IPS-15b (cell line): ENCODE measurements around the gene KLF16.

Experiments used
- H3K27me3 ChIP-seq: one replicate; pipeline ENCODE4 v1.6.1; 2013; ENCODE audit warnings: low read length; ENCODE audit not compliant: control insufficient read depth, insufficient read depth
- H3K36me3 ChIP-seq: one replicate; pipeline ENCODE4 v1.6.1; 2013; ENCODE audit warnings: low read length; ENCODE audit not compliant: control insufficient read depth, insufficient read depth
- H3K4me1 ChIP-seq: one replicate; pipeline ENCODE4 v1.6.1; 2013; ENCODE audit warnings: mild to moderate bottlenecking, low read length; ENCODE audit not compliant: control insufficient read depth, insufficient read depth
- H3K4me3 ChIP-seq: one replicate; pipeline ENCODE4 v1.5.1; 2013; ENCODE audit warnings: low read depth, low read length
- H3K9ac ChIP-seq: one replicate; pipeline ENCODE4 v1.6.1; 2013; ENCODE audit warnings: low read depth, mild to moderate bottlenecking, low read length
- H3K9me3 ChIP-seq: one replicate; pipeline ENCODE4 v1.6.1; 2013; ENCODE audit warnings: mild to moderate bottlenecking, low read length; ENCODE audit not compliant: control insufficient read depth, insufficient read depth

Gene KLF16

DNA sequence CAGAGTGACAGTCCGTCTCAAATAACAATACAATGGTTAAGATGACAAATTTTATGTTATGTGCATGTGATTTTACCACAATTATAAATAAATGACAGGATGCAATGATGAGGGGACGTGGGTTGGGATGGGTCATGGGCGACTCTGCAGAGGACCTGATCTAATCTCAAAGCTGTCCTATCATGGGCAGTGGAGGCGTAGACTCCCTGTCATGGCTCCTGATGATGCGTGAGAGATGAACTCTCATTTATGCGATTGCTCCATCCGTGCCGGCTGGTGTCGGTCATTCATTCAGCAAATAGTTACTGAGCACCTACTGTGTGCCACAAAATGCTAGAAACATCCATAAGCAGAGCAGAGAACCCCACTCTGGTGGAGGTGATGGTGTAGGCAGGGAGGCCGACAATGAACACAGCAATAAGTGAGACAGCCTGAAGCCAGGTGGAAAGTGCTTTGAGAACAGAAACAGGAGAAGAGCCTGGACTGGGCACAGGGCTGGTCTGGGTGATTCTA lies 13.4 kb downstream of the KLF16 start:
- H3K9ac ChIP-seq, result no peak overlapping the region
- H3K4me3 ChIP-seq, result no peak overlapping the region
- H3K9me3 ChIP-seq, result no peaks in the 10 kb centered on the region
- H3K4me1 ChIP-seq, result no peaks in the 10 kb centered on the region
- no peaks in the 10 kb centered on the region for H3K27me3 ChIP-seq
- peaks cover 3% of the 10 kb centered on the region for H3K36me3 ChIP-seq

DNA sequence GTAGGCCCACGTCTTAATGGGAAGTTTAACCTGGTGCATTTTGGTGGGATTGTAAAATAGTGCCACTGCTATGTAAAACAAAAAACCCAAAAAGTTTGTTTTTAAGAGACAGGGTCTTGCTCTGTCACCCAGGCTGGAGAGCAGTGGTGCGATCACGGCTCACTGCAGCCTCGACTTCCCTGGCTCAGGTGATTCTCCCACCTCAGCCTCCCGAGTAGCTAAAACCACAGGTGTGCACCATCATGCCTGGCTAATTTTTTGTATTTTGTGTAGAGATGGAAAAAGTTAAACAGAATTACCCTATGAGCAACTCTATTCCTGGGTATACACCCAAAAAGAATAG lies 14.3 kb downstream of the KLF16 start:
- no peak overlapping the region for H3K9ac ChIP-seq
- H3K9me3 ChIP-seq, result no peaks in the 10 kb centered on the region
- peaks cover 1% of the 10 kb centered on the region for H3K36me3 ChIP-seq
- H3K4me1 ChIP-seq, result no peaks in the 10 kb centered on the region
- peak overlapping the region; percentile 91 for H3K4me3 ChIP-seq
- H3K27me3 ChIP-seq, result no peaks in the 10 kb centered on the region

DNA sequence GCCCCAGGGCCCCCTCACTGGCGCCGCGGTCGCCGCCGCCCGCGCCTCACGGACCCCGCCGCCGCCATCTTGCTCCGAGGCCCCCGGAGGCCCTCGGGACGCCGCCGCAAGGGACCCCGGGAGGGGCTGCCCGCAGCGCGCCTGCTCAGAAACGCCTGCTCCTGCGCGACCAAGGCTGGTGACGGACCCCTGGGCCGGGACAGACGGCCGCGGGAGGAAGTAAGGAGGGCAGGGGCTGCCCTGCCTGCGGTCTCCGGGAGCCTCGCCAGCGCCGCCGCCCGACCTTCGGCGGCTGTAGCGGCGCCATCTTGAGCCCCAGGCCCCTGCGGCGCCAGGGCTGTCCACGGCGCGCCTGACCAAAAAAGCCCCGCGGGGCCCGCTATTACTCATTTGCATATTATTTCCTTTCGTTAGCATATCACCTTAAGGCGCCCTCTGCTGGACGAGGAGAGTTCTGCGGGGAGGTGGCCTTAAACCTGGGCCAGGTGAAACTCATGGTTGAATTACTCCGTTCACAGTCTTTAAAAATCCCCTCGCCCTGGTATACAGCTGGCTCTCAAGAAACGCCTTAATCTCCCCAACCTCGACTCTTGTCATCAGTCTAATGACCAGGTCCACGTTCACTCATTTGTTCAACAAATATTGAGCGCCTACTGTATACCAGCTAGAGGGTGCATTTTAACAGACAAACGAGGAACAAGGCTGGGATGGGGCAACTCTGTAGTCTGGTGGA lies 14.8 kb downstream of the KLF16 start, which contains the start of gene REXO1:
REXO1 (minus strand) TSS at position 85 of the 733 bp plus-strand sequence. CDS start 125 bp downstream, outside the sequence.
- Histone ChIP-seq H3K9ac (peak within 1 kb of the TSS; percentile 98), H3K4me1 (no peaks in the 10 kb centered on the region), H3K9me3 (no peaks in the 10 kb centered on the region), H3K27me3 (no peaks in the 10 kb centered on the region), H3K4me3 (peak within 1 kb of the TSS; percentile 91), H3K36me3 (no peaks in the 10 kb centered on the region)

DNA sequence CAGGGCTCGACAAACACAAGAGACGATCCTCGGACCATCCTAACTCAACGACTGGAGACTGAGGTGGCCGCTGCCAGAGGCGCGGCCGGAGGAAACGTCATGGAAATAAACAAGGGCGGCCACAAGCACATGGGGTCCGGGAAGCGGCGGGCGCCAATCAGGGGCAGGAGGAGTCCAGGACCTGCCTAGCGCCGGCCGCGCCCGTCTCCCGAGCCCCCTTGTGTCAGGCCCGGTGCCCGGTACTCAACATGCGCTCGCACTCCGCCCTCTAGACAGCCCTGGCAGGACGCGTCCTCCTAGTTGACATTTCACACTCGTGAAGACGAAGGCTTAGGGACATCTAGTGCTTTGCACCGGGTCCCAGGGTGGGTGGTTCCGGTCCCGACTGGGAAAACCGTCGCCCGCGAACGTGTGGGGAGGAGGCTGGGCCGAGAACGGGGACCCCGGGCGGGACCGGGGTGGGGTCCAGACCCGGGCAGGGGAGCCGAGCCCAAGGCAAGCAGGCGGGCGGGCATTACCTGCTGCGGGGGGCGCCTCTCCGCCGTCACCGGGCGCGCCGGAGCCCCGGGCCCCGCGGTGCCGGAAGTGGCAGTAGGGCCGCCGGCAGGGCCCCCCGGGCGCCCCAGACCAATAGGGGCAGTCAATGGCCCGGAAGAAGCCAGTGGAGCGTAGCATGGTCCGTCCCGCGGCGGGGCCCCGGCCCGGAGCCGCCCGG lies 15.5 kb downstream of the KLF16 start:
- Histone ChIP-seq H3K36me3 (no peaks in the 10 kb centered on the region), H3K27me3 (no peaks in the 10 kb centered on the region), H3K4me1 (no peaks in the 10 kb centered on the region), H3K9me3 (no peaks in the 10 kb centered on the region), H3K9ac (peak overlapping the region; percentile 98), H3K4me3 (peak overlapping the region; percentile 91)

DNA sequence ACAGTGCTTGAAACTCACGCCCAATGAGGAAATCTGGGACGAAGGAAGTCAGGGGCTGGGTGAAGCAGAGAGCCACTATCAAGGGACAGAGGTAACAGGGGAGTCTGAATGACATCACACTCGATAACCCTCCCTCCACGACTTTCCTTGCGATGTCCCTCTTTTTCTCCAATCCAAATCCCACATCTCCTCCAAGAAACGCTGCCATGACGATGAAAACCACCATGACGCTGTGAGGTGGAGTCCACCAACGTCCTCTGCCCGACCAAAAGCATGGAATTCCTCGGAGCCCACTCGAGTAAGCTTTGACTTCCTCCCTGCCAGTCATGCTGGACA lies 16.1 kb downstream of the KLF16 start:
- Histone ChIP-seq H3K4me1 (no peaks in the 10 kb centered on the region), H3K27me3 (no peaks in the 10 kb centered on the region), H3K36me3 (no peaks in the 10 kb centered on the region), H3K9me3 (no peaks in the 10 kb centered on the region), H3K9ac (peak overlapping the region; percentile 98), H3K4me3 (peak overlapping the region; percentile 91)

DNA sequence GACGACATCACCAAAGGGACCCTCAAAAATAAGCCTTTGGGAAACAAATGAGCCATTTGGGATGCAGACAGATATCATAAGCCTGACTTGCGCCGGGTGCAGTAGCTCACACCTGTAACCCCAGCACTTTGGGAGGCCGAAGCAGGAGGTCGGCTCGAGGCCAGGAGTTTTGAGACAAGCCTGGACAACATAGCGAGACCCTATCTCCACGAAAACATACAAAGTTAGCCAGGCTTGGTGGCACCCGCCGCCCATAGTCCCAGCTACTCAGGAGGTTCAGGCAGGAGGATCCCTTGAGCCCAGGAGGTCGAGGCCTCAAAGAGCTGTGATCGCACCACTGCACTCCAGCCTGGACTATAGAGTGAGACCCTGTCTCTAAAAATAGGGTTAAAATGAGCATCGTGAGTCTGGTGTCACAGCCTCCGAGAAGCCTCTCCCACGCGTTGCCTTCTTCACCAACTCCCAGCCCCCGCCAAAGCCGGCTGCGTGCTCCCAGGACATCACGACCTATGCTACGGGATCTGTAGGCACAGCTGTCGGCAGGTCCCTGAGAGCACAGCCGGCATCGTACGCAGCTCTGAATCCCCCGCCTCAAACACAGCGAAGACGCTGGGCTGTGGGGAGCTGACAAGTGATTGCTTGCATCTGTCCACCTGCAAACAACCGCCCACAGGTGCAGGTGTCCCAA lies 16.7 kb downstream of the KLF16 start:
- H3K4me3 ChIP-seq, result peak overlapping the region; percentile 91
- H3K9me3 ChIP-seq, result no peaks in the 10 kb centered on the region
- no peaks in the 10 kb centered on the region for H3K4me1 ChIP-seq
- no peaks in the 10 kb centered on the region for H3K36me3 ChIP-seq
- H3K27me3 ChIP-seq, result no peaks in the 10 kb centered on the region
- peak overlapping the region; percentile 98 for H3K9ac ChIP-seq

DNA sequence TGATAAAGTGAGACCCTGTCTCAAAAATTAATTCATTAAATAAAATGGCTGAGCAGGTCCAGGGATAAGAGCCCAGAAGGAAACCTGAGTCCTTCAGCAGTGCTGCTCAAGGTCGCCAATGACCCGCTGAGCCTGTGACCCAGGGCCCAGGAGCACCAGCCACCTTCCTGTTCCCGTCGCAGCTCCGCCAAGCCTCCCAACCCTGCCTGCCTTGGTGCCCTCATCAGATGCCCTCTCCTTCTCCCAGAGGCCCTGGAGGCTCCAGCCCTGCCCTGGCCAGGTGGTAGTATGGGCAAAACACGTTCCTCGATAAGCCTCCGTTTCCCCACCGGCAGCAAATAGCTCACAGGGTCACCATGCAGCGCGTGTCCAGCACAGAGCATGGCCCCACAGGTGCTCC lies 17.7 kb downstream of the KLF16 start:
- no peaks in the 10 kb centered on the region for H3K27me3 ChIP-seq
- no peak overlapping the region for H3K9ac ChIP-seq
- H3K4me1 ChIP-seq, result no peaks in the 10 kb centered on the region
- no peak overlapping the region for H3K4me3 ChIP-seq
- H3K9me3 ChIP-seq, result no peaks in the 10 kb centered on the region
- H3K36me3 ChIP-seq, result no peaks in the 10 kb centered on the region

DNA sequence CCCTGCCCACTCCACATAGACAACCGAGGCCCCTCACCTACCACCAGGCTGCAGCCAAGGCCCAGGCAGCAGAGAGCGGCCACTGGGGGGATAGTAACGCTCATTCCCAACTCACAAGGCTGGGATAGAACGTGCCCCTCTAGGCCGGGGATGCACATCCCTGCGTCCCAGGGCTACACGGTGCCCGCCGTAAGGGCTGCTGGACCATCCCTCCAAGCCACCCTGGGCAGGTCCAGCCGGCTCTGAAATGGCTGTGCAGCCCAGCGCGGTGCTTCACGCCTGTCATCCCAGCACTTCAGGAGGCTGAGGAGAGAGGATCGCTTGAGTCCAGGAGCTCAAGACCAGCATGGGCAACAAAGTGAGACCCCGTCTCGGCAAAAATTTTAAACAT lies 18.3 kb downstream of the KLF16 start:
- H3K9me3 ChIP-seq, result no peaks in the 10 kb centered on the region
- H3K27me3 ChIP-seq, result no peaks in the 10 kb centered on the region
- H3K4me3 ChIP-seq, result no peak overlapping the region
- H3K36me3 ChIP-seq, result no peaks in the 10 kb centered on the region
- H3K9ac ChIP-seq, result no peak overlapping the region
- H3K4me1 ChIP-seq, result no peaks in the 10 kb centered on the region

DNA sequence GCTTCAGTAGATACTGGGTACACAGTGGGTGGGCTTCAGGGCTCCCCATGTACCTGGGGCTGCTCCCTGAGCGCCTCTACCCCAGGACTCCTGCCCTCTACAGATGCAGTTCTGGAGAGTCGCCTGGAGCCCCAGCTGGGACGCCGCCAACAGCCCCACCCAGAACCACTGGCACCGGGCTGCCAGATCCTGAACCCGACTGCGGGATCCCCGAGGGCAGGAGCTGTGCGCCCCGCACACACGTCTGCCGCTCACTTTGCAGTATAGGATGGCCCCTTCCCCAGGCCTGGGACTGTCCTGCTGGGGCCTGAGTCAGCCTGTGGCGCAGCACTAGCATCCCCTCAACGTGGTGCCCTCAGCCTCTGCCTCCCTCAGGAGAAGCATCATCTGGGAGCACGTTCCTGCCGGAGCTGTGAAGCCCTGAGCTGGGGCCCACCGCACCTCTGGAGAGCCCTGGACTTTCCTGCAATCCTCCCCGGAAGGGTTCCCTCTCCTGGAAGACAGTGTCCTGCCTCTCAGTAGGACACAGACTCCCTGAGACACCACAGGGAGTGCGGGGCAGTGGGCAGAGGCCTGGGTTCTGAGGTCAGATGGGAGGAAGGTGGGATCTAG lies 18.8 kb downstream of the KLF16 start:
- H3K36me3 ChIP-seq, result peaks cover 3% of the 10 kb centered on the region
- no peak overlapping the region for H3K9ac ChIP-seq
- no peaks in the 10 kb centered on the region for H3K27me3 ChIP-seq
- H3K4me3 ChIP-seq, result no peak overlapping the region
- H3K9me3 ChIP-seq, result no peaks in the 10 kb centered on the region
- H3K4me1 ChIP-seq, result no peaks in the 10 kb centered on the region

DNA sequence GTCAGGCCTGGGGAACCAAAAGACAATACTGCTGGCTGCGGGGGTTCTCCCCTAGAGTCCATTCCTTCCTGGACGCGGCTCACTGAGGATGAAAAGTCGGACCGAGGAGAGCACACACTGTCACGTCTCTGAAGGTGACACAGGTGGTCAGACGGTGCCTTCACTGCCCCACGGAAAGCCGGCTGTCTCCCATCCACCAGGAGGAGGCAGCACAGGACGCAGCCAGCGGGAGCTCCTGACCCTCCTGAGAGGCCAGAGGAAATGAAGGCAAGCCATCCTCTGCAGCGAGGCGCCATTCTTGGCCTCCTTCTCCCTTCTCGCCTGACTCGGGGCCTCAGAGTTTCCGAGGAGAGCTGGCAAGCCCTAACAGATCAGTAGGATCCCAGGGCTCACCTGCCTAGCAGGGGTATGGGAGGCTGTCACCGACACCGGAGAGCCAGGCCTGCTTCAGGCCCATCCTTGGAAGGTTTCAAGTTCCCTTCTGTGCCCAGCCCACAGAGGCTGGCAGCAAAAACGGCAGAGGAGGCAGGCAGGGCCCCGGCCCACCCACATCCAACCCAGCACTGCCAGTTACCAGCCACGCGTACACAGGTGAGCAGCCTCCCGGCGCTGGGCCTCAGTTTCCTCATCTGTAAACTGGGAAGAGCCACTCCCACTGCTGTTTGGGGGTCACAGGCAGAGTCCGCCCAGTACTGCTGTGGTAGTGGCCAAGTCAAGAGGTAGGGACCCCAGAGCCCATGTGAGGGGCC lies 19.6 kb downstream of the KLF16 start:
- H3K27me3 ChIP-seq, result no peaks in the 10 kb centered on the region
- peaks cover 4% of the 10 kb centered on the region for H3K36me3 ChIP-seq
- no peaks in the 10 kb centered on the region for H3K9me3 ChIP-seq
- H3K9ac ChIP-seq, result no peak overlapping the region
- no peaks in the 10 kb centered on the region for H3K4me1 ChIP-seq
- H3K4me3 ChIP-seq, result no peak overlapping the region

DNA sequence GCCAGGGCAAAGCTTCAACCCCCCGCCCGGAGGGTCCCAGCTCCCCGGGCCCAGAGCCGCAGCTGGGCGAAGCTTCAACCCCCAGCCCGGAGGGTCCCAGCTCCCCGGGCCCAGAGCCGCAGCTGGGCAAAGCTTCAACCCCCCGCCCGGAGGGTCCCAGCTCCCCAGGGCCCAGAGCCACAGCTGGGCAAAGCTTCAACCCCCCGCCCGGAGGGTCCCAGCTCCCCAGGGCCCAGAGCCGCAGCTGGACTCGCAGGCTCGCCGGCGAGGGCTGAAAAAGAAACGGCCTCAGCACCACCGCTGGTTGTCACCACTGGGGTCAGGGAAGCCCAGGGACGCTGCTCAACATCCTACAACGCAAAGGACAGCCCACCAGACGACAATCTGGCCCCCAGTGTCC lies 20.3 kb downstream of the KLF16 start:
- Histone ChIP-seq H3K4me3 (no peak overlapping the region), H3K4me1 (no peaks in the 10 kb centered on the region), H3K9me3 (no peaks in the 10 kb centered on the region), H3K9ac (no peak overlapping the region), H3K27me3 (no peaks in the 10 kb centered on the region), H3K36me3 (peaks cover 6% of the 10 kb centered on the region)
